ENCODE data around the gene KRT2.
A peak's percentile ranks its signal among the peaks of the same experiment; 100 is the strongest.

Gene KRT2

DNA sequence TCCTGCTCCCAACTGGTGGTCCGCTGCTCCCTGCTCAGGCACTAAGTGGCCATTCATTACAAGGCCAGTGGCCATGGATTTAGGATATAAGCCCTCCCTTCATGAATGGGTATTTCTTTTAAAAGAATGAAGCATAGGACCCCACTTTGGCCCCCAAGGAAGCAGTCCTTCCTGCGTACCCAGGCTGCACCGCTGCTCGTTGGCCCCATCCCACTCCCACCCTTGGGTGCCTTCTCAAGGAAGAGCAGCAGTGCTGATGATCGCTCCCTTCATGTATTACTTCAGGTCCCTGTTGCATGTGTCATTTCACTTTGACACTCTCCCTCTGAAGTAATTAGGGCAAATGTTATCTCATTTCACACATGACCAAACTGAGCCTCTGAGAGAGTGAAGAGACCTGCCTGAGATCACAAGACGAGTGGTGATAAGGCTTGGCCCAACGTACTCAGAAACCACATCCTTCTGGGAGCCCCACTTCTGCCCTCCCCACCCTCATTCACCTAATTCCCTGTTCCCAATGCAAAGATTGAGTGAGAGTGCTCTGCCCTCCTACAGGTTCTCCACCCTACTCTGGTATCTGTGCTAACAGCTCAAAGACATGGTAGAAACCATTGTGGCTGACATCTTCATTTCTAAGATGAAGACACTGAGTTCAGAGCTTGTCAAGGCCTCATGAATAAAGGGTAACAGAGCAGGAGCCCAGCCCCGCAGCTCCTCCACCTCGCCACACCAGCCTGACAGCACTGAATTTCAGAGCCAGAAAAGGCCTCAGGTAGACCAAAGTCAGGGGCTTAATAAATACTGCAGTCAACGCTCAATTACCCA, 10.3 kb upstream of the KRT2 start:
- no peak for DNase-seq

GRCh38 chr12:52661668-52662067, 9.7 kb upstream of the KRT2 start:
- DNase-seq = no peak

DNA sequence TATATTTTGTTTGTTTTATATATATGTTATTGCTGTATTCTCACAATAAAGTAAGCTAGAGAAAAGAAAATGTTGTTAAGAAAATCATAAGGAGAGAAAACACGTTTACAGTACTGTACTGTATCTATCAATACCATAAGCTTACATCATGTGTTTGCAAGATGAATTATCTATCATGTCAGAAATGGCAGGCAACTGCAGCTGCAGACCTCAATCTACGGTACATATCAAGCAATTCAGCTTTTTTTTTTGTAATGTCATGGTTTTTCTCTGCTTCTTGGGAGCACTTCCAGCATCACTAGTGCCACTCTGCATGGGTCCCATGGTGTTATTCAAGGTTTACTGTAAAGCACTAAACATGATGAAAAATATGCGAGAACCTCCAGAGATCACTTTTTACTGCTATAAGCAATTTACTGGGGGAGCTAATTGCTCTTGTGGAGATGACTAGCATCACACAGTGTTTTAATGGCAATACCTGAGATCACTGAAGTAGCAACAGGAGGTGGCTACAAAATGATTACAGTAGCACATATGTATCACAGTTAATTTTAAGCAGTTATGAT, 9.0 kb upstream of the KRT2 start:
- no peak for DNase-seq

DNA sequence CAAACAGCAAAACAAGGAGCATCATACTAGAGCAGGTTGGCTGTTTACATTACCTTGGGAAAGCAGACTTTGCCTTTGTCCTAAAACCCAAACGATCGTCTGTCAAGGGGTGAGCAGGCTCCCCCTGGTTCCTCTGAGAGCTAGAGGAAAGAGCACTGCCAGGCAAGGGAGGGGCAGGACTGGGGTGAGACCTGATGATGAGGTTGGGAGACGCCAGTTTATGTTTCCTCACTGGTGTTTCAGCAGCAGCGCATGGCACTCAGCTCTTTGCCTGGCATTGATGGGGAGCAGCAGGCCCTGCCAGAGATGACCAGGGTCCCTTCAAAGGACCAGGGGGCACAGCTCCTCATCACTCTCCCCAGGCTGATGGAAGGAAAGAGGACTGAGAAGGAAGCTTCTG, 7.9 kb upstream of the KRT2 start:
- no peak for DNase-seq

GRCh38 chr12:52659395-52659794, 7.4 kb upstream of the KRT2 start:
- no peak for DNase-seq

- DNase-seq = no peak
These were observed 6.2 kb upstream of the KRT2 start for GRCh38 chr12:52658196-52658595.

GRCh38 chr12:52657250-52657902, 5.4 kb upstream of the KRT2 start:
- no peak for DNase-seq

GRCh38 chr12:52656616-52657015, 4.6 kb upstream of the KRT2 start:
- DNase-seq = no peak

GRCh38 chr12:52655720-52656124, 3.7 kb upstream of the KRT2 start:
- DNase-seq = no peak

- no peak for DNase-seq
These were observed 3.2 kb upstream of the KRT2 start for GRCh38 chr12:52655251-52655650.

DNA sequence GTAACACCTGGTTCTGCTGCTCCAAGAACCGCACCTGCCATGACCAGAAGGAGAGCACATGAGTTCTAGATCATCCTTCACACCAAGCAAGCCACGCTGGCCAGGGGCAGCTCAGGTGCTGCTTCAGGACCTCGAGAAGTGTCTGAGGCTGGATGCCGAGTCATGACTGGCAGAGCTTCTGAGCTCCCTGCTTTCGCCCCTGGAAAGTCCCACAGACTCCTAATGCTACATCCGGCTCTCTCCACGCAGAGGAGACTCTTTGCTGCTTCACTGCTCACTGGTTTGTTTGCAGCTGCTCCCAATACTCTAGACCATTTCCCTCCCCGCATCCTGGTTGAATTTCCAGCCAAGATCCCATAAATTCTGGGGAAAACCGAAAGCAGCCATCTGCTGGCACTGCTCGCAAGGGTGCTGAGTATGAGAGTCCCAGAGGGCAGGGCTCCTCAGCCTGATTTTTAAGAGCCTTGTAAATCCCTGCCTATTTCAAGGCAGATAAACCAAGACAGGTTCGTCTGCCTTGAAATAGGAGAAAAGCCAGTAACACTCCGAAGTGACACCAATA, 1.4 kb downstream of the KRT2 start:
- DNase-seq = no peak

- no peak for DNase-seq
These were observed 2.9 kb downstream of the KRT2 start for GRCh38 chr12:52649066-52649465.

GRCh38 chr12:52648012-52648550, 3.9 kb downstream of the KRT2 start:
- no peak for DNase-seq

- no peak for DNase-seq
These were observed 4.4 kb downstream of the KRT2 start for GRCh38 chr12:52647601-52648000.

- DNase-seq = no peak
These were observed 5.4 kb downstream of the KRT2 start for GRCh38 chr12:52646613-52647012.

- no peak for DNase-seq
These were observed 6.0 kb downstream of the KRT2 start for GRCh38 chr12:52645982-52646381.

DNA sequence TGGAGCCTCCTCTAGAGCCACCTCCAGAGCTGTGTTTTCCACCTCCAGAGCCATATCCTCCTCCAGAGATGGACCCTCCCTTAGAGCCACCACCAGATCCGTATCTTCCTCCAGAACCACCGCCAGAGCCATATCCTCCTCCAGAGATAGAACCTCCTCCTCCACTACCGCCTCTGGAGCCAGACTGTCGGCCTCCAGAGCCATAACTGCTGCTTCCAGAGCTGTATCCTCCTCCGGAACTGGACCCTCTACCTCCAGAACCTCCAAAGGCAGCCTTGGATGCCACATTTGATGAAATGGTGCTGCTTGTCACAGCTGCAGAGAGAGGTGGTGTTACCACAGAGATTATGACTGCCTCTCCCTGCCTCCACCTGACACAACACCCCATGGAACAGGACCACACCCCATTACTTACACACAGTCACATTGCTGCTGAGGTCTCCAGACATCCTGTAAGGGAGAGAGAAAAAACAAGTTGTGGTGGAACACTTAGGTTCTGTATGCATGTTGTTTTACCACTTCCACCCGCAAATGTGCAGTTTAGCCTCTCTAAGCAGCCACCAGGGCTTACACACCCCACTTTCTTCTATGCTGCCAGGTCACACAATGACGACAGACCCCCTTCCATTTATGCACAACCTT, 6.8 kb downstream of the KRT2 start:
- DNase-seq = peak; percentile 11

DNA sequence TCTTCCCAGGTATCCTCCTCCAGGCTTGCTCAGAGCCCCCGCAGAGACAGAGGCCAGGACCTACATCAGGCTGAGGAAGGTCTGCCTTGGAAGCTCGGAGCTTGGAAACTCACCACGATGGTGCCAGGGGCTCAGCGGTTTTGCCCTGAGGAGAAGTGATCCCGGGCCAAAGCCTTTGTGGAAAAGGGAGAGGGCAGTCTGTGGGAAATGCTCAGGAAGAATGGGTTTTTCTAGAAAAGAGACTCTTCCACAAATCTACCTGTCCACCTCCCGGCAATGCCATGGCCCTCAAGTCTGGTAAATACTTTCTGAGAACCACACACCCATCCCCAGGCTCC, 8.0 kb downstream of the KRT2 start:
- no peak for DNase-seq

DNA sequence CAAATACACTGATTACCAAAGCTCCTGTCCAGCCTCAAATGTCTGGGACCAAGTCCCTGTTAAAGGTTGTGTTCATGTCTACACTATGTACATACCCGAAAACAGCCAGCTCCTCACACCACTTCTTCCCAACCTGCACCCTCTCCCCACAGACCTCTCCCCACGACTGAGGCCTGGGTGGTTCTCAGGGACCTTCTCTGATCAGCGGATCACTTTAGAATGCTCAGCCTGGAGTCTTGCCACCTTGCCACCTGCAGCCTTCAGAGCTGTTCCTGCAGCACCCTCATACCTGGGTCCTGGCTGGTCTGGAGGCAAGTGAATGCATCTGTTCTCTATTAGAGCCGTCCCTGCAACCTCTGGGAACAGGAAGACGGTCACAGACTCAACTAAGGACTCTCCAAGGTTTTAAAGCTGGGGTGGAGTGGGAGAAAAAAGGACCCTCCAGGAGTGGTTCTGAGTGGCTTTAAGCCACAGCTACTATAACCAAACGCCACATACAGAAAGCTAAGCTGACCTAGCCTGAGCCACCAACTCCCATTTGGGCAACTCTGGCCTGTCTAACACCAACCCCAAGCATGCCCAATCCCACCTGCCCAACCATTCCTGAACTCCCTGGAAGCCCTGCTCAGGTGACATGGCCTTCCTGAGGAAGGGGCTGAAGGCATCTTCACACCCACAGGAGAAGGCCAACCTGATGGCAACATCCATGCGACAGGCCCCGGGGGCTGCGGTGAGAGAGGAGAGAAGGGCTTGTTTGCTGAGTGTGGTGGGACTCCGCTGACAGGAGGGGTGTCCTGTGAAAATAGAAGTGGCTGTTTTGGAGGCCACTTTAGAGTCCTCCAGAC, 8.6 kb downstream of the KRT2 start:
- DNase-seq = no peak

GRCh38 chr12:52641468-52641867, 10.5 kb downstream of the KRT2 start:
- no peak for DNase-seq

DNA sequence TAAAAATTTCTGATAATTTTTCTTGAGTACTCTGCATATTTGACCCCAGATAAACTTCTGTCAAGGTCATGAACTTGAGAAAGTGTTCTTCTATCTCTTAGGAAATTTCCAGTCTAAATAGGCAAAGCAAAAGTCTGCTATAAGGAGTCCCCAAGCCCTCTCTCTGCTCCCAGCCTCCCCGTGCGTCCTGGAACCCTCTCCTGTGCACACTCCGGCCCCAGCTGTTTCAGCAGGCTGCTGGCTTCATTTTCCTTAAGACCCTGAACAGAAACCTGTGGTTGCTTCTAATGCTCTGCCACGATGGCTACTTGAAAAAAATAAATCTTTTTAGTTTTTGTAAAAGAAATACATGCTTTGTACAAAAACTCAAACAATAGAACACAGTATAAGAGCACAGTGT, 14.7 kb downstream of the KRT2 start:
- no peak for DNase-seq

DNA sequence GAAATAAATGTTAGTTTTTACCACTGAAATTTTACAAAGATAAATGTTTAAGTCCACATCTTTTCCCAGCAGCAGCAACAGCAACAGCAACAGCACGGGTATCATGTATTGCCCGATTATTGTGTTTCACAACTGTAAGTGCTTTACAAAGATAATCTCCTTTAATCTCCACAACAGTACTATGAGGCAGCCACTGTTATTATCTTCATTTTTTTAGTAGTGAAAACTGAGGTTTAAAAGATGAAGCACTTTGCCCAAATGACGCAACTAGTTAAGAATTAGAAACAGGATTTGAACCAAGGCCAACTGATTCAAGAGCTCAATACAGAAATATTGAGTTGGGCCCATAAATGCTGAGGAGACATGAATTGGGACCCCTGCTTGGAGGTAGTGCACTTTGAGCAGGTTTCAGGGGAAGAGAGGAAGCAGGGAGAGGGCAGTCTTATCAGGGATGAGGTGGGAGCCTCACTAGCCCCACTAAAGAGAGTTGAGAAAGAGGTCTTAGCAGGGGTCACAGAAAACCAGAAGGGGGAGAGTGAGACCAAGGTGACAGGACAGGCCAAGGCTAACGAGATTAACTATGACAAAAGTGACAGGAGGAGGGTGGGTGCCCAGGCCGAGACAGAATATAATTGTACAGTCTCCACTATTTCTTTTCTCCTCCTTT, 15.3 kb downstream of the KRT2 start:
- DNase-seq = no peak
